Upper lobe of right lung (tissue), 1 donor: Measurements from ENCODE around the gene CS. TPM values are rescaled to one million over a fixed set of nuclear protein-coding genes. Genes with fewer than 3 reads are reported as not detected.
"Not testable (repeated sequence)": the region's sequence is repeated elsewhere in the genome, so short reads cannot be mapped to it uniquely, and the experiment has no call there.

ENCODE experiments used
- ATAC-seq: fragments of 200-7000 bp; cut with Tn5 transposase; one replicate; pipeline ENCODE4 v1.9.1; 2020; ENCODE audit warnings: mild to moderate bottlenecking, moderate library complexity
- DNase-seq: peaks from one replicate; pipeline ENCODE4 v3.0.0-alpha.2; 2020
- H3K27ac ChIP-seq: fragments of 200-600 bp; one replicate; pipeline ENCODE4 v1.8.0; 2022
- H3K27me3 ChIP-seq: fragments of 200-600 bp; one replicate; pipeline ENCODE4 v1.8.0; 2022; ENCODE audit warnings: mild to moderate bottlenecking
- H3K36me3 ChIP-seq: fragments of 200-600 bp; one replicate; pipeline ENCODE4 v1.8.0; 2022
- H3K4me1 ChIP-seq: fragments of 200-600 bp; one replicate; pipeline ENCODE4 v1.8.0; 2022
- H3K4me3 ChIP-seq: fragments of 200-600 bp; one replicate; pipeline ENCODE4 v1.8.0; 2022; ENCODE audit warnings: mild to moderate bottlenecking
- H3K9me3 ChIP-seq: fragments of 200-600 bp; one replicate; pipeline ENCODE4 v1.8.0; 2022
- CTCF ChIP-seq: fragments of 200-600 bp; IDR thresholded peaks from one replicate; pipeline ENCODE4 v1.8.0; 2022; ENCODE audit warnings: antibody characterized with exemption
- intact Hi-C: fragments of 100-400 bp; cut with DNase I; formaldehyde crosslinking; loops from one replicate; pipeline ENCODE4 v1.11.0; 2022
- long read RNA-seq: library from polyadenylated mRNA; unstranded; transcript quantifications from one replicate; pipeline ENCODE4 v2.0.0, GENCODE V29; 2021
- total RNA-seq: library from RNA; stranded (reverse); fragmentation: NEBNext Ultra II Directional; extraction: Animal tissue kit (Norgen Biotek cat#: 25700); gene quantifications from one replicate; pipeline ENCODE4 v1.2.1, GENCODE V29; 2021
- donor health status: DM: no; HTN: yes; CAD: no; lungs with severe emphysema.

CS gene
- total RNA-seq: 159 TPM
- long read RNA-seq, transcript CS-201 (11 exons, 2,975 nt): major isoform, 173 of 260 reads
- long read RNA-seq, partial matches to known transcripts: 47 of 260 reads
- long read RNA-seq, other reads (novel, unspliced or antisense): 39 of 260 reads

- TF ChIP-seq CTCF: no peak
- intact Hi-C loops: no loop called here
- ATAC-seq (peak; percentile 99), DNase-seq (peak; percentile 99)
- Histone ChIP-seq H3K27me3 (no peaks in the 10 kb centered on the region), H3K27ac (peak within 1 kb of the TSS; percentile 89), H3K4me3 (peak within 1 kb of the TSS; percentile 78), H3K36me3 (peaks cover 26% of the 10 kb centered on the region), H3K4me1 (peaks cover 38% of the 10 kb centered on the region), H3K9me3 (no peaks in the 10 kb centered on the region)
Measured at GRCh38 chr12:56299853-56300643, at the start of gene CS. Gene CS (minus strand): TSS chr12:56300330. CDS start chr12:56300201, 129 bp downstream.

GRCh38 chr12:56348776-56349175 lies 48.6 kb upstream of the CS start:
- Histone ChIP-seq H3K36me3 (peaks cover 99% of the 10 kb centered on the region), H3K27me3 (no peaks in the 10 kb centered on the region), H3K27ac (no peak overlapping the region), H3K9me3 (no peaks in the 10 kb centered on the region), H3K4me3 (no peak overlapping the region), H3K4me1 (no peaks in the 10 kb centered on the region)
- intact Hi-C loops: no loop called here
- TF ChIP-seq CTCF: no peak
- ATAC-seq (no peak), DNase-seq (no peak)

GRCh38 chr12:56347255-56347654 lies 47.1 kb upstream of the CS start:
- peaks cover 99% of the 10 kb centered on the region for H3K36me3 ChIP-seq
- ATAC-seq, DNase-seq, H3K4me1 ChIP-seq, H3K9me3 ChIP-seq, H3K27me3 ChIP-seq, H3K4me3 ChIP-seq, intact Hi-C loops, H3K27ac ChIP-seq: not testable (repeated sequence)

- no peak overlapping the region for H3K4me3 ChIP-seq
- no peak for TF ChIP-seq CTCF
- intact Hi-C loops: no loop called here
- no peak overlapping the region for H3K27ac ChIP-seq
- peaks cover 98% of the 10 kb centered on the region for H3K36me3 ChIP-seq
- H3K4me1 ChIP-seq: no peaks in the 10 kb centered on the region
- ATAC-seq: no peak
- no peak for DNase-seq
- H3K9me3 ChIP-seq: no peaks in the 10 kb centered on the region
- H3K27me3 ChIP-seq: no peaks in the 10 kb centered on the region
Measured at GRCh38 chr12:56346675-56347074, 46.5 kb upstream of the CS start.

- H3K9me3 ChIP-seq, DNase-seq, H3K4me1 ChIP-seq, H3K4me3 ChIP-seq, ATAC-seq, intact Hi-C loops, H3K27me3 ChIP-seq, H3K27ac ChIP-seq: not testable (repeated sequence)
- H3K36me3 ChIP-seq: peaks cover 60% of the 10 kb centered on the region
Measured at GRCh38 chr12:56342290-56342689, 42.2 kb upstream of the CS start.

- Histone ChIP-seq H3K4me3 (no peak overlapping the region), H3K4me1 (no peaks in the 10 kb centered on the region), H3K36me3 (peaks cover 54% of the 10 kb centered on the region), H3K27ac (no peak overlapping the region), H3K27me3 (no peaks in the 10 kb centered on the region), H3K9me3 (no peaks in the 10 kb centered on the region)
- no peak for TF ChIP-seq CTCF
- intact Hi-C loops: no loop called here
- no peak for DNase-seq
- no peak for ATAC-seq
Measured at GRCh38 chr12:56341616-56342015, 41.5 kb upstream of the CS start.
